Stimulated activated CD4-positive, alpha-beta T cell treated with anti-CD3 and anti-CD28 coated beads, Interleukin-12 subunit alpha, Interleukin-12 subunit beta, amount 100 ng/mL, for 24 hours (primary cell): ENCODE data around the gene STAMBP.
"Not testable (repeated sequence)": the region's sequence is repeated elsewhere in the genome, so short reads cannot be mapped to it uniquely, and the experiment has no call there.

ENCODE experiments used
- DNase-seq, 2 experiments: peaks; one replicate each; pipeline ENCODE4 v3.0.0-alpha.2; 2020; ENCODE audit warnings: low read depth in 2 of 2

Gene STAMBP

GRCh38 chr2:73837847-73838585, 9.3 kb downstream of the STAMBP start:
- DNase-seq: no peak

DNA sequence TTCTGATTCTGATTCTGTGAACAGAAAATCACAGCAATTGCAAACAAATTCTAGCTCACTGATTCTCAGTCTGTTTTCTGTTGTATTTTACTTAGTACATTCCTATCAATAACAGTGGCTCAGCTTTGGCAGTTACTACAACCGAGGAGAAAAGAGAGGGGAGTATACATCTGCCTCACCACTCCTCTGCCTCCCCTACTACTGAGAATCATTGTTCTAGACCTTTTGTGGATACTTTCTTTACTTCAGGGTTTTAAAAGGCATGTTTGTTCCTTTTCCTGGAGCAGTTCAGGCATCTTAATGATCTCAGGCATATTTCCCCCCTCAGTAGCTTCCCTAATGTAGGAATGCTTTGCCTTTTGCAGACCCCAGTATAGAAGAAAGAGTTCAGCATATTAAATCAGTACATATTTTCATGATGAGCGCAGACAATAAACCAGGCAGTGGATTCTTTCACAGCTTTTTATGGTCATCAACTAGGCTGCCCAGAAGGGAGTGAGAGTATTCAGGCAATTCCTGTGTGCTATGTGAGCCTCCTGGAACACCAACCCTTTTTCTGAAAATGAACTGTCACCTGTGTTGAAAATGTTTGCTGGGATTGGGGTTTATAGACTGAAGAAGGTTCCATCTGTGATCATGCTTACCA, 10.3 kb downstream of the STAMBP start:
- DNase-seq: no peak

DNA sequence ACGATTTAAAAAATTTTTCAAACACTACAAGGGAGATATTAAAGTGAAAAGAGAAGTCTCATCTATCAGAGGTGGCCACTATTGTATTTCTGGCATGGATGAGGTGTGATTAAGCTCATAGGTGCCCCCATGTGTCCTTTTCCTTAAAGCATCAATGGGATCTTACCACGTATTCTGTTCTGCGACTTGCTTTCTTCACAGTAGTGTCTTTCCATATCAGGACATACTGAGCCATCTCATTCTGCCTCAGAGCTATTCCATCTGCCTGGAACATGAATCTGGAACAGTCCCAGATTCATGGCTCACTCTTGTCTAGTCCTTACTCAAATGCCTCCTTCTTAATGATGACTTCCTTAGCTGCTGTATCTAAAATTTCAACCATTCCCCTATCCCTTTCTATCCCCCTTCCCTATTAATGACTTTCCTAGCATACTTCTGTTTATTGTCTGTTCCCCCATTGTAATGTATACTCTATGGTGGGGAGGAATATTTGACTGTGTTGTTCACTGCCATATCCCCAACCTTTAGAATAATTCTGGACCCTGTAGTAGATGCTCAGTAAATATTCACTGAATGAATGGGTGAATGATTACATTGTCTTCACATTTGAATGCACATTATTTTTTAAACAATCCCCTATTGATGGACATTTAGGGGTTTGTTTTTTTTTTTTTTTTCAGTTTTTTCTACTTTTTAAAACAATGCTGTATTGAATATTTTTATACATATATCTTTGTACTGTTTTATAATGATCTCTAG, 11.1 kb downstream of the STAMBP start:
- no peak for DNase-seq

DNA sequence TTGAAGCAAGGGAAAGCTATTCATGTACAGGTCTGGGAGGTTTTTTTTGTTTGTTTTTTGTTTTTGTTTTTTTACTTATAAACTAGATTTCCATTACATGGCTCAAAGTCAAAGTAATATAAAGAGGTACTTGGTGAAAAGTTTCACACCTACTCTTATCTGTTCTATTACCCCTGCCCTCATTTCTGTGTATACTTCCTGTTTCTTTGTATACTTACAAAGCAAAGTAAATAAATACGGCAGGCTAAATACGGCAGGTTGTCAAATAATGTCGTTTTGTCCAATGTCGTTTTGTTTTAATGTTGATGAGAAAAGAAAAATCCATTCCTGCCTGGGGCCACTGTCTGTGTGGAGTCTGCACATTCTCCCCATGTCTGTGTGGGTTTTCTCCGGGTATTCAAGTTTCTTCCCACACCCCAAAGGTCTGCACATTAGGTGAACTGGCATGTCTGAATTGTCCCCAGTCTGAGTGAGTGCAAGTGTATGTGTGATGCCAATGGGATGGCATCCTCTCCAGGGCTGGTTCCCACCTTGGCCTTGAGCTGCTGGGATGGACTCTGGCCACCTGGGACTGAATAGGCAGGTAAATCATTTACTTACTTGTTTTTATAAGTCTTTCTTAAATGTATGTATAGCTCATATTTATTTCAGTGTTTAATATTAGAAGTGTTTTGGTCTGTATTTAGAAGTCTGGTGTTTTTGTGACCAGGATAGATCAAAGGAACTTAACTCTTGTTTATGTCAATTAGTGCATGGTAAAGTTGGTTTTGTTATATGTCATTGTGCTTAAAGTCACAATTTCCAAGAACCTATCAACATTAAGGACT, 13.4 kb downstream of the STAMBP start:
- no peak for DNase-seq

DNA sequence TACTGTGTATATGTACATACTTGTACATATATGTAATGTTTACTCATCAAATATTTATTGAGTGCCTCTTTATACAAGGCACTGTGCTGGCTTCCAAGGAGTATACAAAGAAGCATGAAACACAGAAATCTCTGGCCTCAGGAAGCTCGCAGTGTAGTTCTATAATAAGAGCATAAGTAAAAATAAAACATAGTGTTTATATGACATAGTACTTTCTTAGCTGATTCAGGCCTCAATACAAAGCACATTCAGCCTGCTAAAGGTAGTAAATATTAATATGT, 13.9 kb downstream of the STAMBP start:
- DNase-seq: no peak

GRCh38 chr2:73844087-73844486, 15.3 kb downstream of the STAMBP start:
- no peak for DNase-seq

- DNase-seq: no peak
Measured at GRCh38 chr2:73850009-73850408, 21.2 kb downstream of the STAMBP start.

DNA sequence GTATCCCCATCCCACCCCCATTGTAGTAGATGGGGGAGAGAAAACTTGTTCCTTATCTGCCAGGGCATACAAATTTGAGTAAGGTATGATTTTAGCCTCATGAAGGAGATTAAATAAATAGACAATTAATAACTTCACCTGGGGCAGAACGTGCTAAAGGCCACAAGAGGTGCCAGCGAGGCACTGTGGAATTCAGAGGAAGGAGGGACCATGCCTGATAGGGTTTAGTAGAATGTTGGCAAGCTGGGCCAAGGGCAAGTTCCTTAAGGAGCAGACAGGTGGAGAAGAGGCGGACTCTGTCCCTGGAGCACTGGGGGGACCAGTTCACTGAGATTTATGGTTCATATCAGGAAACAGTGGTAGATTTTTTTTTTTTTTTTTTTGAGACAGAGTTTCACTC, 22.5 kb downstream of the STAMBP start:
- DNase-seq: no peak

DNA sequence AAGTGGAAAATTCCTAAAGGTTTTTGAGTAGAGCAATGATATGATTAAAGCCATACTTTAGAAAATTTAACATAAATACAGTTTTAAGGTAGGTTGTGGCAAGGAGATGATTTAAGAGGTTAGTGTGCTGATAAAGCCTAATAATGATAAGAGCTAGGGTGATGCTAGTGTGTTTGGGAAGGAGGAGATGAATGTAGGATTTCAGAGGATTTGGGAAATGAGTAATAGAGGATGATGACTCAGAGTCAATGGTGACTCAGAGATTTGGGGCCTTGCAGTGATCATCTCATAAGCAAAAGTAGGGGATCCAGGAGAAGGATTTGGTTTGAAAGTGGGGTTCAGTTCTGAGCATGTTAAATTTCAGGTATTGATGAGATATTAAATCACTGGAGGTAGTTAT, 23.3 kb downstream of the STAMBP start:
- DNase-seq: no peak

DNA sequence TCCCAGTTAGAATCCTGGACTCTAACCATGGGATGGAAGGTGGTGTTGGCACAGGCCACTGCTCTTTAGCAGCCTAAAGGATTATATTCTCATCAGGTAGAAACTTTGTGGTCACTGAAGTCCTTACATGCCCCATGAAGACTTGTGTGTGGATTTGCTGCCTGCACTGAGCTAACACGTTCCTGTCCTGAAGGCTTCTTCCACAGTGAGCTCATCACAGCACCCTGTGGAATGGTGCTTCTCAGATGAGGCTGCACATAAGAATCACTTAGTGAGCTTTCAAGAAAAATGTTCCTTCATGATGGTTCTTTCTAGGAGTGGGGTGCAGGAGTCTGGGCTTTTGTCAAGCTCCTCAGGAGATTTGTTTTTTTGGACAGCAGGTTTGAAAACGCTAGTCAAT, 26.8 kb downstream of the STAMBP start:
- DNase-seq: no peak

DNA sequence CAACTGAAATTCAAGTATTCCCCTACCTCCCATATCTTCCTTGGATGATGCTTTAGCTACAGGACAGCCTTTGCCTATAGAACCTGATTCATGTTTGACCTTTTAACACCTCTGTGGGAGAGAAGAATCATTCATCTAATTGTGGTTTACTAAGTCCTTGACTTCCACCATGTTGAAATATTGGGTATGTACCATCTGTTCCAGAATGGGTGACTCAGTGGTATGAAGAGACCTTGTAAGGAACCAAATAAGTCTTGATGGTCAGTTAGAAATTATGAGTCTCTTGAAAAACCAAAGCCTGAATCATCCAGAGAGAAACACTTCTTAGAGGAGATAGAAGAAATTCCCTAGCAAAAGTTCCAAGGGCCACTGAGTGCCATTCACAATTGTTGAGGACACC, 27.5 kb downstream of the STAMBP start:
- no peak for DNase-seq

GRCh38 chr2:73859721-73860586, 31.2 kb downstream of the STAMBP start:
- peak in 1 of 2 experiments; percentile 12 for DNase-seq

GRCh38 chr2:73862987-73863386, 34.2 kb downstream of the STAMBP start:
- no peak for DNase-seq

- DNase-seq: no peak
Measured at GRCh38 chr2:73868204-73868978, 39.6 kb downstream of the STAMBP start.

- no peak for DNase-seq
Measured at GRCh38 chr2:73870084-73870483, 41.3 kb downstream of the STAMBP start.

DNA sequence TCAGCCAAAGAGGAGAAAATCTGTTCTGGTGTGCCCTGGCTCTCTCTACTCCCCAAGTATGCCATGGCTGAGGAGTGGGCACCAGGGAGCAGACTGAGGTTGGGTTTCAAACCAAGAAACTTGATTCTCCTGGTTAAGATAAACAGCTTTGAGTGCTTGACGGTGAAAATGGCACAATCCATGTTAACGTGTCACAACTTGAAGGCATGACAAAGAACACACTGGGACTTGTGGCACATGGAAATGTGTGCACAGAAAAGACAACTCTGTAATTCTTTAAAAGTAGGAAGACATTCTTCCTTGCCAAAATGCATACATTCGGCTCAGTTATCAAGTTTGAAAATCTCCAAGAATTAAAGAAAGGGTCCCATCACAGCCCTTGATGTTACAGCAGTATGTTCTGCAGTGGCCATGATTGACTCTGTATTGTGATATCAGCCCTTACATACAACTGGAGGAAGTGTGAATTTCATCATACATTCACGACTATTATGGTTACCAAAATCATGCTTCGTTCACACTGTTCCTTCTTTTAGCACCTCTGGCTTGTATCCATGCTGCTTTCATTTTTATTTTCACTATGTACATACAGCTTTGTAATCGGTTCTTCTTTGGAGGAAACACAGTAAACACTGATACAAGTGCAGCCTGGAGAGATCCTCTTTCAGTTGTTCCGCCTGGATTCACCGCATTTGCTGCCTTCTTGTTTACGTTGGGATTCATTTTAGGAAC, 48.5 kb downstream of the STAMBP start:
- no peak for DNase-seq

GRCh38 chr2:73877984-73878383, 49.2 kb downstream of the STAMBP start:
- not testable (repeated sequence) for DNase-seq

DNA sequence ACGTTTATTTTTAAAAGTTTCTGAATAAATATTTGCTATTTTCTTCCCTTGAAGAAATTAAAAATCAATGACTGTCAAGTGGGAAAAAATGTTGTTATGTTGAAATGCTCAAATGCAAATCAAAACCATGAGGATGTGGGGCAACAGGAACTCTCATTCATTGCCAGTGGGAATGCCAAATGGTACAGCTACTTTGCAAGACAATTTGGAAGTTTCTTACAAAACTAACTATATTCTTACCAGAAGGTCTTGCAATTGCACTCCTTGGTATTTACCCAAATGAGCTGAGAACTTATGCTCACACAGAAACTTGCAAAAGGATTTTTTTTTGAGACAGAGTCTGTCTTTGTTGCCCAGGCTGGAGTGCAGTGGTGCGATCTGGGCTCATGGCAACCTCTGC, 56.6 kb downstream of the STAMBP start:
- DNase-seq: no peak

GRCh38 chr2:73886357-73886756, 57.6 kb downstream of the STAMBP start:
- DNase-seq: peak in 1 of 2 experiments; percentile 61
